ENCODE measurements around the gene DAW1.

- TF ChIP-seq CTCF (IDR thresholded peaks at IDR 0.05): no peak
- no peak for TF ChIP-seq POLR2A (IDR thresholded peaks at IDR 0.05)
Measured at GRCh38 chr2:227872676-227873075, 1.2 kb downstream of the DAW1 start.

Measured in prostate gland (tissue), 2 donors.